IPS-18a (cell line): Measurements from ENCODE around the gene STAM.
A peak's percentile ranks its signal among the peaks of the same experiment; 100 is the strongest.
"Not testable (repeated sequence)": the region's sequence is repeated elsewhere in the genome, so short reads cannot be mapped to it uniquely, and the experiment has no call there.

Experiments
- H3K27ac ChIP-seq: one replicate; pipeline ENCODE4 v1.5.1; 2013; ENCODE audit warnings: low read length
- H3K27me3 ChIP-seq: one replicate; pipeline ENCODE4 v1.6.1; 2013; ENCODE audit warnings: mild to moderate bottlenecking, low read length; ENCODE audit not compliant: control insufficient read depth, insufficient read depth
- H3K36me3 ChIP-seq: one replicate; pipeline ENCODE4 v1.6.1; 2013; ENCODE audit warnings: low read depth, low read length; ENCODE audit not compliant: control insufficient read depth
- H3K4me1 ChIP-seq: one replicate; pipeline ENCODE4 v1.6.1; 2013; ENCODE audit warnings: low read depth, low read length; ENCODE audit not compliant: control insufficient read depth
- H3K4me3 ChIP-seq: one replicate; pipeline ENCODE4 v1.5.1; 2013; ENCODE audit warnings: low read length
- H3K9ac ChIP-seq: one replicate; pipeline ENCODE4 v1.6.1; 2013; ENCODE audit warnings: mild to moderate bottlenecking, low read length, moderate library complexity
- H3K9me3 ChIP-seq: one replicate; pipeline ENCODE4 v1.6.1; 2013; ENCODE audit warnings: low read depth, low read length; ENCODE audit not compliant: control insufficient read depth

Gene STAM

GRCh38 chr10:17709492-17709891, 65.5 kb downstream of the STAM start:
- Histone ChIP-seq H3K4me3 (no peak overlapping the region), H3K36me3 (peaks cover 26% of the 10 kb centered on the region), H3K4me1 (no peaks in the 10 kb centered on the region)

GRCh38 chr10:17710181-17710580, 66.2 kb downstream of the STAM start:
- H3K4me3 ChIP-seq, result no peak overlapping the region
- no peaks in the 10 kb centered on the region for H3K4me1 ChIP-seq
- H3K36me3 ChIP-seq, result peaks cover 33% of the 10 kb centered on the region
- no peak overlapping the region for H3K9ac ChIP-seq
- H3K27ac ChIP-seq, result no peak overlapping the region
- no peaks in the 10 kb centered on the region for H3K27me3 ChIP-seq
- no peaks in the 10 kb centered on the region for H3K9me3 ChIP-seq

More at GRCh38 chr10:17709492-17709891, 65.5 kb downstream of the STAM start:
- Histone ChIP-seq H3K27ac (no peak overlapping the region), H3K27me3 (no peaks in the 10 kb centered on the region), H3K9me3 (no peaks in the 10 kb centered on the region), H3K9ac (no peak overlapping the region)

GRCh38 chr10:17712053-17712452, 68.1 kb downstream of the STAM start:
- H3K36me3 ChIP-seq, result peaks cover 34% of the 10 kb centered on the region
- H3K27ac ChIP-seq, result no peak overlapping the region
- H3K4me3 ChIP-seq, result no peak overlapping the region
- H3K9me3 ChIP-seq, result no peaks in the 10 kb centered on the region
- no peaks in the 10 kb centered on the region for H3K27me3 ChIP-seq
- no peaks in the 10 kb centered on the region for H3K4me1 ChIP-seq
- no peak overlapping the region for H3K9ac ChIP-seq

GRCh38 chr10:17712717-17713471, 68.9 kb downstream of the STAM start:
- H3K36me3 ChIP-seq, result peaks cover 34% of the 10 kb centered on the region

GRCh38 chr10:17713758-17714157, 69.8 kb downstream of the STAM start:
- H3K9me3 ChIP-seq, result no peaks in the 10 kb centered on the region
- no peak overlapping the region for H3K4me3 ChIP-seq
- no peaks in the 10 kb centered on the region for H3K27me3 ChIP-seq
- H3K9ac ChIP-seq, result no peak overlapping the region
- H3K36me3 ChIP-seq, result peaks cover 31% of the 10 kb centered on the region
- no peaks in the 10 kb centered on the region for H3K4me1 ChIP-seq
- no peak overlapping the region for H3K27ac ChIP-seq

More at GRCh38 chr10:17712717-17713471, 68.9 kb downstream of the STAM start:
- H3K27me3 ChIP-seq, result no peaks in the 10 kb centered on the region
- H3K27ac ChIP-seq, result no peak overlapping the region
- H3K4me1 ChIP-seq, result no peaks in the 10 kb centered on the region
- no peaks in the 10 kb centered on the region for H3K9me3 ChIP-seq
- no peak overlapping the region for H3K9ac ChIP-seq
- peak overlapping the region; percentile 42 for H3K4me3 ChIP-seq

GRCh38 chr10:17716161-17716560, 72.2 kb downstream of the STAM start:
- Histone ChIP-seq H3K4me3 (no peak overlapping the region), H3K9me3 (no peaks in the 10 kb centered on the region), H3K9ac (no peak overlapping the region), H3K4me1 (no peaks in the 10 kb centered on the region), H3K36me3 (peaks cover 22% of the 10 kb centered on the region), H3K27me3 (no peaks in the 10 kb centered on the region), H3K27ac (no peak overlapping the region)

- not testable (repeated sequence) for H3K36me3 ChIP-seq, H3K27ac ChIP-seq, H3K4me1 ChIP-seq, H3K9ac ChIP-seq, H3K4me3 ChIP-seq, H3K27me3 ChIP-seq, H3K9me3 ChIP-seq
Measured at GRCh38 chr10:17722317-17723014, 78.5 kb downstream of the STAM start.

- Histone ChIP-seq H3K9me3 (no peaks in the 10 kb centered on the region), H3K27me3 (no peaks in the 10 kb centered on the region), H3K36me3 (no peaks in the 10 kb centered on the region), H3K27ac (no peak overlapping the region), H3K9ac (no peak overlapping the region), H3K4me1 (no peaks in the 10 kb centered on the region), H3K4me3 (no peak overlapping the region)
Measured at GRCh38 chr10:17725703-17726102, 81.8 kb downstream of the STAM start.

GRCh38 chr10:17729630-17730029, 85.7 kb downstream of the STAM start:
- Histone ChIP-seq H3K4me3 (no peak overlapping the region), H3K27ac (no peak overlapping the region), H3K27me3 (no peaks in the 10 kb centered on the region), H3K9me3 (no peaks in the 10 kb centered on the region), H3K4me1 (no peaks in the 10 kb centered on the region), H3K36me3 (no peaks in the 10 kb centered on the region), H3K9ac (no peak overlapping the region)

GRCh38 chr10:17730667-17731066, 86.7 kb downstream of the STAM start:
- H3K4me3 ChIP-seq, result no peak overlapping the region
- H3K27me3 ChIP-seq, result no peaks in the 10 kb centered on the region
- H3K9ac ChIP-seq, result no peak overlapping the region
- H3K27ac ChIP-seq, result no peak overlapping the region
- H3K4me1 ChIP-seq, result no peaks in the 10 kb centered on the region
- no peaks in the 10 kb centered on the region for H3K9me3 ChIP-seq
- no peaks in the 10 kb centered on the region for H3K36me3 ChIP-seq

GRCh38 chr10:17731331-17732020, 87.5 kb downstream of the STAM start:
- Histone ChIP-seq H3K9me3 (no peaks in the 10 kb centered on the region), H3K9ac (no peak overlapping the region), H3K36me3 (no peaks in the 10 kb centered on the region), H3K27me3 (no peaks in the 10 kb centered on the region), H3K27ac (no peak overlapping the region), H3K4me3 (no peak overlapping the region), H3K4me1 (no peaks in the 10 kb centered on the region)
